Suprapubic skin (tissue), 4 donors: Measurements from ENCODE around the gene AP1S3. TPM values are rescaled to one million over a fixed set of nuclear protein-coding genes. Genes with fewer than 3 reads are reported as not detected.

Experiments
- DNase-seq, 2 donors: peaks; one replicate each; pipeline ENCODE4 v3.0.0-alpha.2; 2019; ENCODE audit warnings: low spot score in 2 of 2
- H3K27ac ChIP-seq: fragments of 200-600 bp; sonication (generic); one replicate; pipeline ENCODE4 v1.5.1; 2019
- H3K27me3 ChIP-seq: fragments of 200-600 bp; sonication (generic); one replicate; pipeline ENCODE4 v1.5.1; 2019
- H3K36me3 ChIP-seq: fragments of 200-600 bp; sonication (generic); one replicate; pipeline ENCODE4 v1.5.1; 2019
- H3K4me1 ChIP-seq: fragments of 200-600 bp; sonication (generic); one replicate; pipeline ENCODE4 v1.5.1; 2019
- H3K4me3 ChIP-seq: fragments of 200-600 bp; sonication (generic); one replicate; pipeline ENCODE4 v1.5.1; 2019; ENCODE audit warnings: mild to moderate bottlenecking
- H3K9me3 ChIP-seq: fragments of 200-600 bp; sonication (generic); one replicate; pipeline ENCODE4 v1.5.1; 2019
- EP300 ChIP-seq: sonication (generic); formaldehyde crosslinking; IDR thresholded peaks from one replicate; pipeline ENCODE4 v1.6.1; 2017; ENCODE audit warnings: antibody characterized with exemption
- POLR2A ChIP-seq, 2 donors: fragments of 450-650 bp; IDR thresholded peaks; one replicate each; pipeline ENCODE4 v1.6.1; 2017; ENCODE audit warnings: antibody characterized with exemption in 2 of 2, mild to moderate bottlenecking in 2 of 2, moderate library complexity in 2 of 2
- POLR2AphosphoS5 ChIP-seq, 3 donors: sonication (generic); formaldehyde crosslinking; IDR thresholded peaks; one replicate each; pipeline ENCODE4 v1.6.1; 2017; ENCODE audit warnings: antibody characterized with exemption in 3 of 3
- WGBS: methylation state at CpG from one replicate; pipeline ENCODE4 v1.1.5; 2018; 5-methylcytosine and 5-hydroxymethylcytosine counted together
- total RNA-seq, 4 donors: library from RNA; depleted of rRNA; stranded (reverse); fragments of >200 nt; gene quantifications; one replicate each; pipeline ENCODE4 v1.1.0, GENCODE V29; 2016
- TF ChIP-seq, protein P1 (sequence below), 2 donors: fragments of 200-600 bp in 1 of 2; fragments of 450-650 bp in 1 of 2; sonication (generic) in 1 of 2; IDR thresholded peaks; one replicate each; pipeline ENCODE4 v1.5.1; 2016 to 2019; ENCODE audit warnings: antibody characterized with exemption in 2 of 2, mild to moderate bottlenecking in 1 of 2, moderate library complexity in 1 of 2

Gene AP1S3
- total RNA-seq, 4 donors from 2014 or later, result 0.72 to 8.4 (median 3.1) TPM

DNA sequence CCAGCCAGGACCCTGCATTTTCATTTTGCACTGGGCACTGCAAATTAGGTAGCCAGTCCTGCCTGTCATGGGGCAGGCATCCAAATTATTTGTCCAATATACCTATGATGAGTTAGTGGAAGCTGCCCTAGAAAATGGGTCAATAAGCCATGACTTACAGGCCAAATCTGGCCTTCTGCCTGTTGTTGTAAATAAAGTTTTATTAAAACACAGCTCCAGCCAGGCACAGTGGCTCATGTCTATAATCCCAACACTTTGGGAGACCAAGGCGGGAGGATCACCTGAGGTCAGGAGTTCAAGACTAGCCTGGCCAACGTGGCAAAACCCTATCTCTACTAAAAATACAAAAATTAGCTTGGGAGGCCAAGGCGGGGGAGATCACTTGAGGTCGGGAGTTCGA, 8.3 kb downstream of the AP1S3 start:
- 90% methylated on average over 5 of the region's 5 CpGs for WGBS
- H3K27me3 ChIP-seq, result no peaks in the 10 kb centered on the region
- TF ChIP-seq, protein P1, sequence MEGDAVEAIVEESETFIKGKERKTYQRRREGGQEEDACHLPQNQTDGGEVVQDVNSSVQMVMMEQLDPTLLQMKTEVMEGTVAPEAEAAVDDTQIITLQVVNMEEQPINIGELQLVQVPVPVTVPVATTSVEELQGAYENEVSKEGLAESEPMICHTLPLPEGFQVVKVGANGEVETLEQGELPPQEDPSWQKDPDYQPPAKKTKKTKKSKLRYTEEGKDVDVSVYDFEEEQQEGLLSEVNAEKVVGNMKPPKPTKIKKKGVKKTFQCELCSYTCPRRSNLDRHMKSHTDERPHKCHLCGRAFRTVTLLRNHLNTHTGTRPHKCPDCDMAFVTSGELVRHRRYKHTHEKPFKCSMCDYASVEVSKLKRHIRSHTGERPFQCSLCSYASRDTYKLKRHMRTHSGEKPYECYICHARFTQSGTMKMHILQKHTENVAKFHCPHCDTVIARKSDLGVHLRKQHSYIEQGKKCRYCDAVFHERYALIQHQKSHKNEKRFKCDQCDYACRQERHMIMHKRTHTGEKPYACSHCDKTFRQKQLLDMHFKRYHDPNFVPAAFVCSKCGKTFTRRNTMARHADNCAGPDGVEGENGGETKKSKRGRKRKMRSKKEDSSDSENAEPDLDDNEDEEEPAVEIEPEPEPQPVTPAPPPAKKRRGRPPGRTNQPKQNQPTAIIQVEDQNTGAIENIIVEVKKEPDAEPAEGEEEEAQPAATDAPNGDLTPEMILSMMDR (IDR thresholded peaks at IDR 0.05), result no peak
- TF ChIP-seq EP300 (no peak), POLR2A (IDR thresholded peaks at IDR 0.05) (no peak), POLR2AphosphoS5 (IDR thresholded peaks at IDR 0.05) (no peak)
- no peaks in the 10 kb centered on the region for H3K36me3 ChIP-seq
- H3K4me1 ChIP-seq, result no peaks in the 10 kb centered on the region
- DNase-seq, result no peak
- no peak overlapping the region for H3K4me3 ChIP-seq
- H3K9me3 ChIP-seq, result no peaks in the 10 kb centered on the region
- H3K27ac ChIP-seq, result no peak overlapping the region

DNA sequence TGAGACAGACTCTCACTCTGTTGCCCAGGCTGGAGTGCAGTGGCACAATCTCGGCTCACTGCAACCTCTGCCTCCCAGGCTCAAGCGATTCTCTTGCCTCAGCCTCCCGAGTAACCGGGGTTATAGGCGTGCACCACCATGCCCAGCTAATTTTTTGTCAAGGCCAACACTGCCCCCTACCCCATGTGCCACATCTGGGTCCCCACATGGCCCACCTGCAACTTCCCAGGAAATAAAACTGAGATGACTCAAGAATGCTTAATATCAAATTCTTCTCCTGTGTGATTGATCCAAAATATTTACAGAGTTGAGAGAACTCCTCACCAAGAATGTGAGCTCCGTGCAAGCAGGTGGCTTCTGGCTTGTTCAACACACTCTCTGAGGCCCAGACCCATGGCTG, 9.1 kb downstream of the AP1S3 start:
- H3K9me3 ChIP-seq, result no peaks in the 10 kb centered on the region
- no peaks in the 10 kb centered on the region for H3K4me1 ChIP-seq
- DNase-seq, result no peak
- TF ChIP-seq POLR2A (IDR thresholded peaks at IDR 0.05), result no peak
- TF ChIP-seq, protein P1 (IDR thresholded peaks at IDR 0.05), result no peak
- no peak for TF ChIP-seq POLR2AphosphoS5 (IDR thresholded peaks at IDR 0.05)
- no peak for TF ChIP-seq EP300
- H3K36me3 ChIP-seq, result no peaks in the 10 kb centered on the region
- 95% methylated on average over 6 of the region's 6 CpGs for WGBS
- no peak overlapping the region for H3K27ac ChIP-seq
- no peak overlapping the region for H3K4me3 ChIP-seq
- no peaks in the 10 kb centered on the region for H3K27me3 ChIP-seq

DNA sequence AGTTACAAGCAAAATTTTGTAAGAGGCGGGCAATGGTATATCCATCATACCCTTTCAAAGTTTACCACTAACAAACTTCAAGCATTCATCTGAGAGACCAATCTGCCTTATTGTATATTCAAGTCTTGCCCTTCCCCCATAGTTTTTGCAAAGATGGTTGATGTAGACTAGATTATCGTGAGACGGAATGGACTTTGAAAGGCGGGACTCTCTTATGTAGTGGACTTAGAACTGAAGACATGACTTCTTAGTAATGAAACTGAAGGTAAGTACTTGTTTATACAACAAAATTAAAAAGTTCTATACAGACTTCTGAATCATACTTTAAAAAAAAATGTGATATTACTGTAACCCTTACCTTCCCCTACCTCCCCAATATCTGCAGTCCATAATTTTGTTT, 10.4 kb downstream of the AP1S3 start:
- no peak for DNase-seq
- 64% methylated on average over 4 of the region's 4 CpGs for WGBS
- Histone ChIP-seq H3K4me1 (no peaks in the 10 kb centered on the region), H3K36me3 (no peaks in the 10 kb centered on the region), H3K4me3 (no peak overlapping the region), H3K27me3 (no peaks in the 10 kb centered on the region), H3K9me3 (no peaks in the 10 kb centered on the region), H3K27ac (no peak overlapping the region)
- TF ChIP-seq EP300, result no peak
- no peak for TF ChIP-seq POLR2AphosphoS5 (IDR thresholded peaks at IDR 0.05)
- no peak for TF ChIP-seq POLR2A (IDR thresholded peaks at IDR 0.05)
- TF ChIP-seq, protein P1 (IDR thresholded peaks at IDR 0.05), result no peak

DNA sequence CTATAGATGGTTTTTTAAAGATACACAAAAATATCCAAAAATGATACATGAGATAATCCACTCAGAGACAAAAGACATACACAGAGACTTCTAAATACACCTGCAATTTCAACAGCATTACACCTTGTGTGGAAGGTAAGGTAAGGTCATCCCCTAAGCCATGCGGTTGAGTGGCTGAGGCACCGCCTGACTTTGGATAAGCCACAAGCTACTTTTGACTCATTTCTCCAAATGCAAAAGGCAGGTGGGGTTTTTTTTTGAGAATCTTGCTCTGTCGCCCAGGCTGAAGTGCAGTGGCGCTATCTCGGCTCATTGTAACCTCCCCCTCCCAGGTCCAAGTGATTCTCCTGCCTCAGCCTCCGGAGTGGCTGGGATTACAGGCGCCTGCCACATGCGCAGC, 13.1 kb downstream of the AP1S3 start:
- no peak overlapping the region for H3K4me3 ChIP-seq
- 96% methylated on average over 8 of the region's 8 CpGs for WGBS
- no peaks in the 10 kb centered on the region for H3K36me3 ChIP-seq
- no peak overlapping the region for H3K27ac ChIP-seq
- H3K4me1 ChIP-seq, result peaks cover under 1% of the 10 kb centered on the region
- no peak for TF ChIP-seq POLR2A (IDR thresholded peaks at IDR 0.05)
- no peak for TF ChIP-seq EP300
- TF ChIP-seq, protein P1 (IDR thresholded peaks at IDR 0.05), result no peak
- H3K27me3 ChIP-seq, result no peaks in the 10 kb centered on the region
- no peaks in the 10 kb centered on the region for H3K9me3 ChIP-seq
- no peak for DNase-seq

DNA sequence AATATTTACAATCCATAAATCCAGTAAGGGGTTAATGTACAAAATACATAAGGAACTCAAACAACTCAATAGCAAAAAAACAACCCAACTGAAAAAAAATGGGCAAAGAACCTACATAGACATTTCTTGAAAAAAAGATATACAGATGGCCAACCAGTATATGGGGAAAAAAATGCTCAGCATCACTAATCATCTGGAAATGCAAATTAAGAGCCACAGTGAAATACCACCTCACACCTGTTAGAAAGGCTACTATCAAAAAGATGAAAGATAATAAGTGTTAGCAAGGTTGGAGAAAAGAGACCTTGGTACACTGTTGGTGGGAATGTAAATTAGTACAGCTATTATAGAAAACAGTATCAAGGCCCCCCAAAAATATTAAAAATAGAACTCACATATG, 14.6 kb downstream of the AP1S3 start:
- TF ChIP-seq, protein P1 (IDR thresholded peaks at IDR 0.05), result no peak
- TF ChIP-seq EP300, result no peak
- TF ChIP-seq POLR2AphosphoS5 (IDR thresholded peaks at IDR 0.05), result no peak
- no peaks in the 10 kb centered on the region for H3K27me3 ChIP-seq
- DNase-seq, result no peak
- H3K4me3 ChIP-seq, result no peak overlapping the region
- no peaks in the 10 kb centered on the region for H3K36me3 ChIP-seq
- peaks cover 8% of the 10 kb centered on the region for H3K4me1 ChIP-seq
- no peak overlapping the region for H3K27ac ChIP-seq
- no peaks in the 10 kb centered on the region for H3K9me3 ChIP-seq
